K562 (cell line): ENCODE results near the gene RAB25. TPM values are rescaled to one million over a fixed set of nuclear protein-coding genes. Genes with fewer than 3 reads are reported as not detected.

ENCODE experiments used
- ATAC-seq: fragments of 200-7000 bp; cut with Tn5 transposase; 3 replicates; pipeline ENCODE4 v1.9.1; 2020; ENCODE audit warnings: moderate library complexity
- BruUV-seq: library from RNA; stranded (reverse); fragments of 400-500 nt; replicated peaks from 2 replicates; lab custom pipeline; 2021; lab: Mats Ljungman, UMichigan
- CTCF ChIA-PET: fragments of 300-600 bp; formaldehyde crosslinking; extraction: SDS; loops from one replicate; lab custom pipeline; 2021; ENCODE audit warnings: low intra/inter-chr PET ratio; lab: Yijun Ruan, JAX
- POLR2A ChIA-PET: fragments of 300-600, 350-650 bp; sonication (Branson Sonifier 250); formaldehyde crosslinking; extraction: SDS; loops from one replicate; lab custom pipeline; 2021; ENCODE audit warnings: antibody characterized with exemption, inconsistent platforms; lab: Yijun Ruan, JAX
- DNase-seq, 4 experiments: peaks; one replicate each; pipeline versions ENCODE4 v3.0.0 to v3.0.0-alpha.2; 2011 to 2018; ENCODE audit warnings: low spot score in 3 of 4, mixed read lengths in 3 of 4; ENCODE audit errors: extremely low read depth in 1 of 4
- FAIRE-seq: peaks from 2 replicates; lab custom pipeline; 2011; peaks lifted over from hg19 to GRCh38; lab: Jason Lieb, UNC
- H2AFZ ChIP-seq: 2 replicates; pipeline ENCODE4 v1.6.0; 2011; ENCODE audit warnings: low read depth, low read length, control low read depth, inconsistent platforms
- H3K27ac ChIP-seq: fragments of 200-600 bp; 3 replicates; pipeline ENCODE4 v1.8.0; 2011; ENCODE audit warnings: low read depth, mild to moderate bottlenecking, control low read depth, inconsistent platforms, low read length, moderate library complexity, mixed read lengths; ENCODE audit errors: extremely low read depth
- H3K27me3 ChIP-seq, 2 experiments: fragments of 300-600 bp in 1 of 2; 2 replicates in 1 of 2; 3 replicates in 1 of 2; pipeline versions ENCODE4 v1.6.0 to v1.8.0; 2011; ENCODE audit warnings: inconsistent platforms in 2 of 2, low read length in 2 of 2, mild to moderate bottlenecking in 1 of 2, mixed read lengths in 1 of 2, moderate library complexity in 1 of 2; ENCODE audit not compliant: control insufficient read depth in 2 of 2, insufficient read depth in 2 of 2
- H3K36me3 ChIP-seq: fragments of 300-600 bp; 3 replicates; pipeline ENCODE4 v1.8.0; 2011; ENCODE audit warnings: mild to moderate bottlenecking, low read length, inconsistent platforms; ENCODE audit not compliant: control insufficient read depth, insufficient read depth
- H3K4me1 ChIP-seq, 2 experiments: fragments of 200-600 bp in 1 of 2; replicated peaks in 1 of 2; 2 replicates in 1 of 2; 3 replicates in 1 of 2; pipeline versions ENCODE4 v1.5.1 to v1.8.0; 2011; ENCODE audit warnings: inconsistent platforms in 2 of 2, low read length in 2 of 2, mild to moderate bottlenecking in 1 of 2, mixed read lengths in 1 of 2, moderate library complexity in 1 of 2; ENCODE audit not compliant: control insufficient read depth in 2 of 2, insufficient read depth in 2 of 2
- H3K4me2 ChIP-seq: 2 replicates; pipeline ENCODE4 v1.6.1; 2011; ENCODE audit warnings: low read length, control low read depth, inconsistent platforms, mixed read lengths; ENCODE audit not compliant: insufficient read depth
- H3K4me3 ChIP-seq: fragments of 200-600 bp; sonication (generic), shearing (Covaris generic); 2 replicates; pipeline ENCODE4 v1.5.1; 2016; ENCODE audit warnings: control low read depth, inconsistent platforms
- H3K79me2 ChIP-seq: fragments of 200-600 bp; 3 replicates; pipeline ENCODE4 v1.8.0; 2011; ENCODE audit warnings: low read length, inconsistent platforms; ENCODE audit not compliant: control insufficient read depth, insufficient read depth
- H3K9ac ChIP-seq, 2 experiments: 2 replicates each; pipeline versions ENCODE4 v1.6.0 to v1.6.1; 2011; ENCODE audit warnings: low read depth in 2 of 2, low read length in 2 of 2, control low read depth in 1 of 2, inconsistent platforms in 1 of 2, mild to moderate bottlenecking in 1 of 2, mixed read lengths in 1 of 2; ENCODE audit not compliant: insufficient read depth in 1 of 2
- H3K9me1 ChIP-seq: one replicate; pipeline ENCODE4 v1.6.0; 2011; ENCODE audit warnings: inconsistent platforms, mild to moderate bottlenecking, low read length, moderate library complexity; ENCODE audit not compliant: control insufficient read depth, insufficient read depth
- H3K9me3 ChIP-seq: replicated peaks from 2 replicates; pipeline ENCODE4 v1.5.1; 2011; ENCODE audit warnings: low read depth, low read length, inconsistent platforms; ENCODE audit not compliant: control insufficient read depth, insufficient read depth
- H4K20me1 ChIP-seq: replicated peaks from 2 replicates; pipeline ENCODE4 v1.6.1; 2011; ENCODE audit warnings: low read length, inconsistent platforms, mixed read lengths; ENCODE audit not compliant: control insufficient read depth, insufficient read depth
- BCLAF1 ChIP-seq, 2 experiments: fragments of 450-650 bp in 1 of 2; IDR thresholded peaks; 2 replicates each; pipeline ENCODE4 v1.6.1; 2011 to 2017; ENCODE audit warnings: low read depth in 2 of 2, antibody characterized with exemption in 1 of 2, borderline replicate concordance in 1 of 2, low read length in 1 of 2, mild to moderate bottlenecking in 1 of 2, mixed read lengths in 1 of 2; ENCODE audit not compliant: control insufficient read depth in 1 of 2
- EWSR1 ChIP-seq: fragments of 450-650 bp; IDR thresholded peaks from 2 replicates; pipeline ENCODE4 v1.6.1; 2018; ENCODE audit warnings: borderline replicate concordance, mild to moderate bottlenecking, low read depth, moderate library complexity; ENCODE audit not compliant: partially characterized antibody
- HNRNPL ChIP-seq: fragments of 200-400 bp; formaldehyde crosslinking; IDR thresholded peaks from 2 replicates; pipeline ENCODE4 v1.6.1; 2017; ENCODE audit warnings: low read depth, mild to moderate bottlenecking, low read length
- HOMEZ ChIP-seq: fragments of 250-450 bp; sonication (Bioruptor Pico); IDR thresholded peaks from 2 replicates; pipeline ENCODE4 v1.4.0; 2020; ENCODE audit warnings: mild to moderate bottlenecking, moderate library complexity
- L3MBTL2 ChIP-seq: fragments of 450-650 bp; IDR thresholded peaks from 2 replicates; pipeline ENCODE4 v1.6.1; 2016; ENCODE audit warnings: mild to moderate bottlenecking, moderate library complexity
- NR1H2 ChIP-seq: sonication (generic); formaldehyde crosslinking; IDR thresholded peaks from 2 replicates; pipeline ENCODE4 v1.4.0; 2020; ENCODE audit warnings: mild to moderate bottlenecking, missing genetic modification reagents
- PHB2 ChIP-seq: fragments of 450-650 bp; IDR thresholded peaks from 2 replicates; pipeline ENCODE4 v1.6.1; 2017; ENCODE audit warnings: low read depth
- POLR2H ChIP-seq: IDR thresholded peaks from 2 replicates; pipeline ENCODE4 v1.6.1; 2016; ENCODE audit warnings: missing genetic modification characterization, low read depth, mild to moderate bottlenecking, control low read depth, missing compliant biosample characterization, moderate library complexity
- RFX7 ChIP-seq: fragments of 250-450 bp; sonication (Bioruptor Pico); IDR thresholded peaks from 2 replicates; pipeline ENCODE4 v1.5.1; 2021; ENCODE audit warnings: mild to moderate bottlenecking
- SP2 ChIP-seq: IDR thresholded peaks from 2 replicates; pipeline ENCODE4 v1.6.1; 2011; ENCODE audit warnings: mild to moderate bottlenecking, low read depth, low read length, moderate library complexity; ENCODE audit not compliant: poor library complexity, severe bottlenecking; ENCODE audit errors: extremely low read depth
- TCF7L2 ChIP-seq: fragments of 150-350 bp; IDR thresholded peaks from 2 replicates; pipeline ENCODE4 v1.6.1; 2016; ENCODE audit warnings: low read depth, mild to moderate bottlenecking, low read length, moderate library complexity
- ZNF12 ChIP-seq: sonication (generic); formaldehyde crosslinking; IDR thresholded peaks from 2 replicates; pipeline ENCODE4 v1.4.0; 2020; ENCODE audit warnings: mild to moderate bottlenecking, missing genetic modification reagents
- WGBS: fragments of 100-300 bp; shearing (Covaris generic); methylation state at CpG from one replicate; pipeline ENCODE4 v1.1.6; 2016; ENCODE audit warnings: low coverage, mixed read lengths; ENCODE audit not compliant: insufficient coverage; ENCODE audit errors: missing lambda C conversion rate; 5-methylcytosine and 5-hydroxymethylcytosine counted together
- in situ Hi-C: fragments of 300-500 bp; cut with MboI; formaldehyde crosslinking; loops from 4 replicates; pipeline ENCODE4 v1.15.0; 2018; ENCODE audit warnings: inconsistent platforms, mixed read lengths
- intact Hi-C: fragments of 100-400 bp; cut with micrococcal nuclease; formaldehyde crosslinking; loops from 2 replicates; pipeline ENCODE4 v1.14.2; 2022
- polyA plus RNA-seq, 8 experiments: library from polyadenylated mRNA; depleted of rRNA in 4 of 8; stranded (reverse) in 5 of 8; unstranded in 3 of 8; fragments of >200 nt; fragmentation: Nextera tagmentation in 2 of 8; fragmentation: Illumina TruSeq in 1 of 8; extraction: Ambion mirVana in 2 of 8; extraction: Trizol in 1 of 8; gene quantifications; 2 replicates each; pipeline versions ENCODE4 v1.2.1 to v1.2.3, GENCODE V29; 2011 to 2014; ENCODE audit warnings: inconsistent platforms in 1 of 8, missing spikeins in 1 of 8
- total RNA-seq, 7 experiments: library from RNA; depleted of rRNA in 6 of 7; stranded (reverse); fragments of >200 nt in 6 of 7; fragmentation: Illumina TruSeq in 2 of 7; extraction: Trizol in 2 of 7; gene quantifications; 2 replicates each; pipeline versions ENCODE4 v1.2.1 to v1.2.3, GENCODE V29; 2011 to 2021; ENCODE audit warnings: low replicate concordance in 1 of 7
- TF ChIP-seq, protein P1 (sequence below): fragments of 450-650 bp; IDR thresholded peaks from 2 replicates; pipeline ENCODE4 v1.6.1; 2014; ENCODE audit warnings: low read depth, mild to moderate bottlenecking, moderate library complexity, borderline replicate concordance

The RAB25 gene
- total and polyA plus RNA-seq, 9 of the 15 experiments (the other 6 are each of a cell fraction or from before 2014, with no cell fraction given) = 0.10 to 0.27 (median 0.13) TPM; not detected in 6

GRCh38 chr1:156069490-156070455 is 8.8 kb downstream of the RAB25 start:
- H3K27me3 ChIP-seq = no peaks in the 10 kb centered on the region
- 0 out of 3 replicates have a peak, but pooled peaks cover 3% of the 10 kb centered on the region for H3K36me3 ChIP-seq
- peak overlapping the region in 1 of 2 experiments; percentile 62; a peak in 2 of 4 replicates for H3K9ac ChIP-seq
- ATAC-seq = no peak
- no peak for DNase-seq
- in situ Hi-C loops (loop anchor here (5.0 kb wide), 1 partner anchor 137 kb away; the partner anchor contains the start of gene KHDC4), intact Hi-C loops (loop anchor here (5.0 kb wide), 3 partner anchors 42 to 332 kb away; no protein-coding TSS in a partner anchor)
- no peaks in the 10 kb centered on the region for H3K9me3 ChIP-seq
- H3K9me1 ChIP-seq = no peaks in the 10 kb centered on the region
- no peaks in the 10 kb centered on the region for H3K79me2 ChIP-seq
- no peak overlapping the region for H2AFZ ChIP-seq
- no peak overlapping the region for H3K4me3 ChIP-seq
- 46% methylated on average over 3 of the region's 3 CpGs for WGBS
- CTCF ChIA-PET = no interaction called here
- no TSS peak for BruUV-seq
- POLR2A ChIA-PET = interaction anchor here (0.6 to 0.7 kb wide), 2 partner anchors 9 to 13 kb away, joined by 3 to 4 read pairs; no protein-coding TSS in a partner anchor
- FAIRE-seq = no peak
- peaks cover 0 to 7% of the 10 kb centered on the region in 2 experiments; a peak in 3 of 5 replicates for H3K4me1 ChIP-seq
- no peak overlapping the region for H3K4me2 ChIP-seq
- no peaks in the 10 kb centered on the region for H4K20me1 ChIP-seq
- no peak overlapping the region for H3K27ac ChIP-seq
- TF ChIP-seq EWSR1 (no peak), TCF7L2 (no peak), ZNF12 (CRISPR knock-in tag) (no peak), POLR2H (no peak), HNRNPL (no peak), PHB2 (no peak), HOMEZ (no peak), L3MBTL2 (no peak), BCLAF1 (IDR thresholded peaks at IDR 0.05; ENCODE audit: borderline replicate concordance in 1 of 2, control insufficient read depth in 1 of 2, low read depth in 2 of 2, low read length in 1 of 2) (no peak), RFX7 (CRISPR knock-in tag) (no peak), SP2 (no peak), NR1H2 (CRISPR knock-in tag) (no peak)
- TF ChIP-seq, protein P1, sequence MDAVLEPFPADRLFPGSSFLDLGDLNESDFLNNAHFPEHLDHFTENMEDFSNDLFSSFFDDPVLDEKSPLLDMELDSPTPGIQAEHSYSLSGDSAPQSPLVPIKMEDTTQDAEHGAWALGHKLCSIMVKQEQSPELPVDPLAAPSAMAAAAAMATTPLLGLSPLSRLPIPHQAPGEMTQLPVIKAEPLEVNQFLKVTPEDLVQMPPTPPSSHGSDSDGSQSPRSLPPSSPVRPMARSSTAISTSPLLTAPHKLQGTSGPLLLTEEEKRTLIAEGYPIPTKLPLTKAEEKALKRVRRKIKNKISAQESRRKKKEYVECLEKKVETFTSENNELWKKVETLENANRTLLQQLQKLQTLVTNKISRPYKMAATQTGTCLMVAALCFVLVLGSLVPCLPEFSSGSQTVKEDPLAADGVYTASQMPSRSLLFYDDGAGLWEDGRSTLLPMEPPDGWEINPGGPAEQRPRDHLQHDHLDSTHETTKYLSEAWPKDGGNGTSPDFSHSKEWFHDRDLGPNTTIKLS = no peak
